DLD1 (cell line): ENCODE data around the gene CCR2.

Experiments used
- in situ Hi-C: cut with HindIII; loops from 2 replicates; pipeline ENCODE4 v1.10.0; 2017; ENCODE audit warnings: low sequenced_read_pairs

The CCR2 gene

DNA sequence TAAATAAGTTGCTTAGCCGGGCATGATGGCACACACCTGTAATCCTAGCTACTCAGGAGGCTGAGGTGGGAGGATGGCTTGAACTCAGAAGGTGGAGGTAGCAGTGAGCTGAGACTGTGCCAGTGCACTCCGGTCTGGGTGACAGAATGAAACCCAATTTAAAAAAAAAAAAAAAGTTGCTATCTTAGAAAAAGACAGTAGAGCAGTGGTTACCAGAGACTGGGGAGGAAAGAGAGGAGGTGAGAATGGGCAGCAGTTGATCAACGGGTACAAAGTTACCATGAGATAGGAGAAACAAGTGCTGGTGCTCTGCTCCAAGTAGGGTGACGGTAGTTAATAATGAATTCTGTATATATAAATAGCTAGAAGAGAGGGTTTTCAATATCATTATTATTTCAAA is 821 bp upstream of the CCR2 start:
- in situ Hi-C loops, result loop anchor here (25.0 kb wide), 1 partner anchor 266 kb away; no protein-coding TSS in a partner anchor

DNA sequence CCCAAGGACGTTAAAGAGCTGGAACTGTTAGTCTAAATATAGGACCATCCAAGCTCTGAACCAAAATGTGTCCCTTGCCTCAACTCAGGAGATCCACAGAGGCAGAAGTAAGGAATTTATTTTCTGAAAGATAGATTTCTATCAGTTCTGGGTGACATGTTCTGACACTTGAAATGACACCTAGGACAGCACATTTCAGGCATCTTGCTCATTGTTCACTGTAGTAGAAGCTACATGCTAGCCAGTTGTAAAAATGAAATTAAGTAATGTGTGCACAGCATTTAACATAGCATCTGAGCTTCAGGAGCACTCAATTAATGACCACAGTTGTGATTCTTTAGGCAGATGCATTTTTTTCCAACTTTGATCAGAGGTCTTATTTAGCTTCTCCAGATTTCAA is 567 bp downstream of the CCR2 start:
- in situ Hi-C loops, result loop anchor here (25.0 kb wide), 1 partner anchor 267 kb away; no protein-coding TSS in a partner anchor

DNA sequence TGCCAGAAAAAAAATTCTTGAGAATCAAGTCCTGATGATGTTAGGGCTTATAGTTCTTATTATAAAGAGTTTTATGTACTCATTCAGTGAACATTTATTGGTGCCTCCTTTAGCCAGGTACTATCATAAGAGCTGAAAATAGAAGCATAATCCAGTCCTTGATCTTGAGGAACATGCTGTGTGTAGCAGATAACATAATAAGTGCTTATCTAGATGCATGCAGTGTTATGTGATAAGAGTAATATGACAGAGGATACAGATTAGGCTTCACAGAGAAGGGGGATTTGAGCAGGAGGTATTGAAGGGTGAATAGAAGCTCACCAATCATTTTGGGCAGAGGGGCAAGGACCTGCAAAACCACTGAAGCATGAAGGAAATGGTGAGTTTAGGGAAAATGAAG is 1.1 kb downstream of the CCR2 start:
- in situ Hi-C loops, result loop anchor here (25.0 kb wide), 1 partner anchor 268 kb away; no protein-coding TSS in a partner anchor

DNA sequence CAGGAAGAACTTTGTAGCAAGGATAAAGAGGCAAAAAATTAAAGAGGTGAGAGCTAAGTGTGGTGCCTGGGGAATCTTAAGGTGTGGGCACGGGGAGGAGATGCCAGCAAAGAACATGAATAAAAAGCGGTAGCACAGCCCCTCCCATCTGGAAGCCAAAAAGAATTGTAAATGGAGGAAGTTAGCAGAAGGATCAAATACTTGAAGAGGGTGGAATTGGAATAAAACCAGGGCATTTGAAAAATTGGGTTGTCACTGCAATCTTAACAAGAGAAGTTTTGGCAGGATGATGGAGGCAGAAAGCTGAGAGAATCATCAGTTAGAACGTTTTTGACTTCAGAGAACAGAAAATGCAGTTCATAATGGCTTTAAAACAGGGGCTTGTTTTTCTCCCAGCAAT is 2.4 kb downstream of the CCR2 start:
- in situ Hi-C loops, result loop anchor here (25.0 kb wide), 1 partner anchor 269 kb away; no protein-coding TSS in a partner anchor

DNA sequence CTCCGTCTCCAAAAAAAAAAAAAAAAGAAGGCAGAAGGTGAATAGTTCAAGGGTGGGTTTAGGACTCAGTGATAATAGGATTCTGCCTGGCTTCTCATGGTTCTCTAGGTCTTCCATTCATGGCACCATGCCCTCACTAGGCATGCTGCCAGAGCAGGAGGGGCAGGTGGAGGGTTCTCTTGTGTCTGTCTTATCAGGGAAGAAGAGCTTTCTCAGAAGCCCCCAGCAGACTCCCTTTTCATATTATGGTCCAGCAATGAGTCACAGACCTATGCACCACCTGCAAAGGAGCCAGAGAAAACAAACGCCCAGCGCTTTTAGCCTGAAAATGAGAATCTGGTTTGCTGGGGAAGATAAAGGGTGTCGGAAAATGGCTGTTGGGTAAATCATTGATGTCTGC is 3.0 kb downstream of the CCR2 start:
- in situ Hi-C loops, result loop anchor here (25.0 kb wide), 1 partner anchor 270 kb away; no protein-coding TSS in a partner anchor

GRCh38 chr3:46358466-46358865 is 4.6 kb downstream of the CCR2 start:
- in situ Hi-C loops, result loop anchor here (25.0 kb wide), 1 partner anchor 271 kb away; no protein-coding TSS in a partner anchor

GRCh38 chr3:46359733-46360493 is 6.0 kb downstream of the CCR2 start:
- in situ Hi-C loops, result loop anchor here (25.0 kb wide), 1 partner anchor 273 kb away; no protein-coding TSS in a partner anchor

- in situ Hi-C loops, result loop anchor here (25.0 kb wide), 1 partner anchor 274 kb away; no protein-coding TSS in a partner anchor
Measured at GRCh38 chr3:46360907-46361306, 7.0 kb downstream of the CCR2 start.

GRCh38 chr3:46361408-46362283 is 7.7 kb downstream of the CCR2 start:
- in situ Hi-C loops, result loop anchor here (25.0 kb wide), 1 partner anchor 274 kb away; no protein-coding TSS in a partner anchor

GRCh38 chr3:46365041-46365440 is 11.1 kb downstream of the CCR2 start:
- in situ Hi-C loops, result loop anchor here (25.0 kb wide), 1 partner anchor 278 kb away; no protein-coding TSS in a partner anchor

- in situ Hi-C loops, result loop anchor here (25.0 kb wide), 1 partner anchor 279 kb away; no protein-coding TSS in a partner anchor
Measured at GRCh38 chr3:46365737-46366524, 12.0 kb downstream of the CCR2 start.

- in situ Hi-C loops, result loop anchor here (25.0 kb wide), 1 partner anchor 281 kb away; no protein-coding TSS in a partner anchor
Measured at GRCh38 chr3:46367811-46368210, 13.9 kb downstream of the CCR2 start.

GRCh38 chr3:46368569-46368968 is 14.7 kb downstream of the CCR2 start:
- in situ Hi-C loops, result loop anchor here (25.0 kb wide), 1 partner anchor 281 kb away; no protein-coding TSS in a partner anchor

DNA sequence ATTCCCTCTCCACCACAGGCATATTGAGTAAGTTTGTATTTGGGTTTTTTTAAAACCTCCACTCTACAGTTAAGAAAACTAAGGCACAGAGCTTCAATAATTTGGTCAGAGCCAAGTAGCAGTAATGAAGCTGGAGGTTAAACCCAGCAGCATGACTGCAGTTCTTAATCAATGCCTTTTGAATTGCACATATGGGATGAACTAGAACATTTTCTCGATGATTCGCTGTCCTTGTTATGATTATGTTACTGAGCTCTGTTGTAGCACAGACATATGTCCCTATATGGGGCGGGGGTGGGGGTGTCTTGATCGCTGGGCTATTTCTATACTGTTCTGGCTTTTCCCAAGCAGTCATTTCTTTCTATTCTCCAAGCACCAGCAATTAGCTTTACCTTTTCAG is 15.2 kb downstream of the CCR2 start:
- in situ Hi-C loops, result loop anchor here (25.0 kb wide), 1 partner anchor 282 kb away; no protein-coding TSS in a partner anchor

DNA sequence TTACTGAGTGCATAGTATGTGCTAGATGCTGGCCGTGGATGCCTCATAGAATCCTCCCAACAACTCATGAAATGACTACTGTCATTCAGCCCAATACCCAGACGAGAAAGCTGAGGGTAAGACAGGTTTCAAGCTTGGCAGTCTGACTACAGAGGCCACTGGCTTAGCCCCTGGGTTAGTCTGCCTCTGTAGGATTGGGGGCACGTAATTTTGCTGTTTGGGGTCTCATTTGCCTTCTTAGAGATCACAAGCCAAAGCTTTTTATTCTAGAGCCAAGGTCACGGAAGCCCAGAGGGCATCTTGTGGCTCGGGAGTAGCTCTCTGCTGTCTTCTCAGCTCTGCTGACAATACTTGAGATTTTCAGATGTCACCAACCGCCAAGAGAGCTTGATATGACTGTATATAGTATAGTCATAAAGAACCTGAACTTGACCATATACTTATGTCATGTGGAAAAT is 15.8 kb downstream of the CCR2 start:
- in situ Hi-C loops, result loop anchor here (25.0 kb wide), 1 partner anchor 282 kb away; no protein-coding TSS in a partner anchor

DNA sequence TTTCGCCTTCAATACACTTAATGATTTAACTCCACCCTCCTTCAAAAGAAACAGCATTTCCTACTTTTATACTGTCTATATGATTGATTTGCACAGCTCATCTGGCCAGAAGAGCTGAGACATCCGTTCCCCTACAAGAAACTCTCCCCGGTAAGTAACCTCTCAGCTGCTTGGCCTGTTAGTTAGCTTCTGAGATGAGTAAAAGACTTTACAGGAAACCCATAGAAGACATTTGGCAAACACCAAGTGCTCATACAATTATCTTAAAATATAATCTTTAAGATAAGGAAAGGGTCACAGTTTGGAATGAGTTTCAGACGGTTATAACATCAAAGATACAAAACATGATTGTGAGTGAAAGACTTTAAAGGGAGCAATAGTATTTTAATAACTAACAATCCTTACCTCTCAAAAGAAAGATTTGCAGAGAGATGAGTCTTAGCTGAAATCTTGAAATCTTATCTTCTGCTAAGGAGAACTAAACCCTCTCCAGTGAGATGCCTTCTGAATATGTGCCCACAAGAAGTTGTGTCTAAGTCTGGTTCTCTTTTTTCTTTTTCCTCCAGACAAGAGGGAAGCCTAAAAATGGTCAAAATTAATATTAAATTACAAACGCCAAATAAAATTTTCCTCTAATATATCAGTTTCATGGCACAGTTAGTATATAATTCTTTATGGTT is 17.1 kb downstream of the CCR2 start, which contains the start of gene CCR5:
Gene CCR5, plus strand, starts transcription at position 108 of the 680 bp plus-strand sequence. CDS start 1,957 bp downstream, outside the sequence.
- in situ Hi-C loops, result loop anchor here (25.0 kb wide), 1 partner anchor 284 kb away; no protein-coding TSS in a partner anchor

- in situ Hi-C loops, result loop anchor here (25.0 kb wide), 1 partner anchor 284 kb away; no protein-coding TSS in a partner anchor
Measured at GRCh38 chr3:46371519-46372340, 17.8 kb downstream of the CCR2 start.
